ENCODE measurements around the gene DSCAM. TPM values are rescaled to one million over a fixed set of nuclear protein-coding genes. Genes with fewer than 3 reads are reported as not detected.

Gene DSCAM
- total and polyA plus RNA-seq, 2 donors (not counting 3 experiments of a cell fraction or from before 2014, with no cell fraction given), result not detected

DNA sequence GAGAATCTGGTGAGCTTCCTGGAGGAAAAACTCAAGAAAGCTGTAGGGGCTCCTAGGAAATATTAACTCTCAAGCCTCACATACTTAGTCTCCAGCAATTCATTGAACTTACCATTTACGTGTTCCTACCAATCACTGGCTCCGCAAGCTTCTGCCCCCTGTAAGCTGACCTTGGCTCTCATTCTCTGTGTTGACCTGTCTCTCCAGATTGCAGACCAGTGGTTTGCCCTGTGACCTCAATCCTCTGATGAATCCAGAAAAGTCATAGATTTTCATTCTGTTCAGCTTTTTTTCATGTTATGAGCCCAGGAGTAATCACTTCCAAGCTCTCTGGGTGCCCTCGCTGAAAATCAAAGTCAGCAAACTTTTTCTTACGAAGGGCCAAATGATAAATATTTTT, 241.9 kb downstream of the DSCAM start:
- Histone ChIP-seq H3K4me2 (ENCODE audit: insufficient read depth, low read length) (no peak overlapping the region), H3K27ac (ENCODE audit: insufficient read depth, low read depth, low read length) (no peak overlapping the region), H3K4me1 (ENCODE audit: control insufficient read depth, extremely low read depth, insufficient read depth, low read length) (no peaks in the 10 kb centered on the region), H2AFZ (ENCODE audit: low read depth, low read length) (no peak overlapping the region), H3K9me3 (replicated peaks; ENCODE audit: control insufficient read depth, insufficient read depth, low read length) (peaks cover 15% of the 10 kb centered on the region), H3K4me3 (replicated peaks in 1 of 3; ENCODE audit: insufficient read depth in 1 of 3, low read depth in 1 of 3, low read length in 3 of 3) (no peak overlapping the region), H3K36me3 (ENCODE audit: control insufficient read depth in 2 of 2, extremely low read depth in 1 of 2, insufficient read depth in 2 of 2, low read length in 2 of 2) (no peaks in the 10 kb centered on the region), H3K9me1 (replicated peaks; ENCODE audit: control insufficient read depth, extremely low read depth, insufficient read depth, low read length) (no peaks in the 10 kb centered on the region), H3K79me2 (ENCODE audit: control insufficient read depth, insufficient read depth, low read length) (no peaks in the 10 kb centered on the region), H3K27me3 (ENCODE audit: control insufficient read depth in 2 of 2, insufficient read depth in 2 of 2, low read length in 2 of 2) (no peaks in the 10 kb centered on the region), H4K20me1 (replicated peaks; ENCODE audit: control insufficient read depth, extremely low read depth, insufficient read depth, low read length) (no peaks in the 10 kb centered on the region), H3K9ac (replicated peaks; ENCODE audit: extremely low read depth, insufficient read depth, low read length) (no peak overlapping the region)
- no TSS peak for BruUV-seq (replicated peaks)
- dilution Hi-C loops (cut with MboI; ENCODE audit: extremely low pct_ligation_motif_present, low sequenced_read_pairs) (no loop called here), intact Hi-C loops (cut with micrococcal nuclease) (no loop called here)
- POLR2A ChIA-PET, result no interaction called here
- DNase-seq (ENCODE audit: low read depth, low spot score), result no peak
- TF ChIP-seq, protein P1, sequence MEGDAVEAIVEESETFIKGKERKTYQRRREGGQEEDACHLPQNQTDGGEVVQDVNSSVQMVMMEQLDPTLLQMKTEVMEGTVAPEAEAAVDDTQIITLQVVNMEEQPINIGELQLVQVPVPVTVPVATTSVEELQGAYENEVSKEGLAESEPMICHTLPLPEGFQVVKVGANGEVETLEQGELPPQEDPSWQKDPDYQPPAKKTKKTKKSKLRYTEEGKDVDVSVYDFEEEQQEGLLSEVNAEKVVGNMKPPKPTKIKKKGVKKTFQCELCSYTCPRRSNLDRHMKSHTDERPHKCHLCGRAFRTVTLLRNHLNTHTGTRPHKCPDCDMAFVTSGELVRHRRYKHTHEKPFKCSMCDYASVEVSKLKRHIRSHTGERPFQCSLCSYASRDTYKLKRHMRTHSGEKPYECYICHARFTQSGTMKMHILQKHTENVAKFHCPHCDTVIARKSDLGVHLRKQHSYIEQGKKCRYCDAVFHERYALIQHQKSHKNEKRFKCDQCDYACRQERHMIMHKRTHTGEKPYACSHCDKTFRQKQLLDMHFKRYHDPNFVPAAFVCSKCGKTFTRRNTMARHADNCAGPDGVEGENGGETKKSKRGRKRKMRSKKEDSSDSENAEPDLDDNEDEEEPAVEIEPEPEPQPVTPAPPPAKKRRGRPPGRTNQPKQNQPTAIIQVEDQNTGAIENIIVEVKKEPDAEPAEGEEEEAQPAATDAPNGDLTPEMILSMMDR (IDR thresholded peaks at IDR 0.05; ENCODE audit: extremely low read depth in 1 of 2, insufficient read depth in 1 of 2, low read depth in 1 of 2, low read length in 2 of 2), result no peak
- TF ChIP-seq FOS (IDR thresholded peaks at IDR 0.05; ENCODE audit: borderline replicate concordance, insufficient read depth, low read length), result no peak
- no peak for TF ChIP-seq JUN (IDR thresholded peaks at IDR 0.05; ENCODE audit: borderline replicate concordance, insufficient read depth, insufficient read length, low read depth)
- TF ChIP-seq GATA2 (IDR thresholded peaks at IDR 0.05; ENCODE audit: insufficient read depth, insufficient read length, low read depth, low read length), result no peak
- no peak for TF ChIP-seq POLR2A (IDR thresholded peaks at IDR 0.05; ENCODE audit: low read depth, low read length)
- no peak for TF ChIP-seq MYC (IDR thresholded peaks at IDR 0.05; ENCODE audit: low read depth, low read length)
- no peak for TF ChIP-seq EZH2 (IDR thresholded peaks at IDR 0.05; ENCODE audit: borderline replicate concordance, low read depth, low read length, severe bottlenecking)
- no peak for TF ChIP-seq POLR2AphosphoS5 (IDR thresholded peaks at IDR 0.05; ENCODE audit: insufficient read depth, low read depth, low read length)
- TF ChIP-seq, protein P2, sequence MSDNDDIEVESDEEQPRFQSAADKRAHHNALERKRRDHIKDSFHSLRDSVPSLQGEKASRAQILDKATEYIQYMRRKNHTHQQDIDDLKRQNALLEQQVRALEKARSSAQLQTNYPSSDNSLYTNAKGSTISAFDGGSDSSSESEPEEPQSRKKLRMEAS (IDR thresholded peaks at IDR 0.05; ENCODE audit: insufficient read depth, insufficient read length), result no peak
- FAIRE-seq, result no peak
- CTCF ChIA-PET, result no interaction called here
